Right lobe of liver (tissue), 6 donors: ENCODE measurements around the gene FGFR2. TPM values are rescaled to one million over a fixed set of nuclear protein-coding genes. Genes with fewer than 3 reads are reported as not detected.
A peak's percentile ranks its signal among the peaks of the same experiment; 100 is the strongest.

Experiments used
- ATAC-seq, 4 donors: fragments of 200-7000 bp; cut with Tn5 transposase; one replicate each; pipeline ENCODE4 v1.9.1; 2020; ENCODE audit warnings: mild to moderate bottlenecking in 4 of 4, moderate library complexity in 4 of 4
- DNase-seq, 3 donors: peaks; one replicate each; pipeline ENCODE4 v3.0.0-alpha.2; 2020
- H3K27ac ChIP-seq, 3 donors: fragments of 200-600 bp; one replicate each; pipeline ENCODE4 v1.8.0; 2022
- H3K27me3 ChIP-seq, 2 donors: fragments of 200-600 bp; one replicate each; pipeline ENCODE4 v1.8.0; 2022
- H3K36me3 ChIP-seq, 4 donors: fragments of 200-600 bp; sonication (generic) in 1 of 4; one replicate each; pipeline versions ENCODE4 v1.5.1 to v1.8.0; 2017 to 2022; ENCODE audit warnings: control low read depth in 1 of 4
- H3K4me1 ChIP-seq, 4 donors: fragments of 200-600 bp; sonication (generic) in 1 of 4; one replicate each; pipeline versions ENCODE4 v1.5.1 to v1.8.0; 2017 to 2022; ENCODE audit warnings: control low read depth in 1 of 4
- H3K4me3 ChIP-seq, 3 donors: fragments of 200-600 bp; one replicate each; pipeline ENCODE4 v1.8.0; 2022
- H3K9me3 ChIP-seq, 4 donors: fragments of 200-600 bp; sonication (generic) in 1 of 4; one replicate each; pipeline versions ENCODE4 v1.5.1 to v1.8.0; 2017 to 2022; ENCODE audit warnings: control low read depth in 1 of 4
- CTCF ChIP-seq, 4 donors: fragments of 200-600 bp in 3 of 4; fragments of 450-650 bp in 1 of 4; IDR thresholded peaks; one replicate each; pipeline versions ENCODE4 v1.5.1 to v1.8.0; 2016 to 2022; ENCODE audit warnings: antibody characterized with exemption in 4 of 4, mild to moderate bottlenecking in 2 of 4
- POLR2A ChIP-seq: fragments of 450-650 bp; IDR thresholded peaks from one replicate; pipeline ENCODE4 v1.6.1; 2017; ENCODE audit warnings: antibody characterized with exemption, mild to moderate bottlenecking
- WGBS: methylation state at CpG from one replicate; pipeline ENCODE4 v1.1.6; 2018; ENCODE audit warnings: low coverage, low lambda C conversion rate; ENCODE audit not compliant: insufficient coverage; ENCODE audit errors: missing lambda C conversion rate; 5-methylcytosine and 5-hydroxymethylcytosine counted together
- intact Hi-C, 2 donors: fragments of 100-400 bp; cut with DNase I; formaldehyde crosslinking; loops; one replicate each; pipeline versions ENCODE4 v1.11.2 to v1.14.1; 2022
- total RNA-seq, 6 experiments: library from RNA; depleted of rRNA in 2 of 6; stranded (reverse); fragments of >200 nt in 2 of 6; fragmentation: NEBNext Ultra II Directional in 3 of 6; extraction: Animal tissue kit (Norgen Biotek cat#: 25700) in 3 of 6; gene quantifications; one replicate each; pipeline versions ENCODE4 v1.1.0 to v1.2.4, GENCODE V29; 2016 to 2023
- donor health status: DM: no; HTN: yes; CAD: no.
- donor health status: DM: no; HTN: no; CAD: no.
- donor health status: DM: no; HTN: no; CAD: no.
- donor health status: DM: no; HTN: yes; CAD: no.
- donor health status: DM: no; HTN: yes; CAD: no.

Gene FGFR2
- total RNA-seq, 6 experiments from 2014 or later, result 14.4 to 33.7 (median 23.0) TPM

- intact Hi-C loops, result no loop called here
- no peak for ATAC-seq
- WGBS, result 75% methylated on average over 5 of the region's 8 CpGs
Measured at GRCh38 chr10:121493521-121493920, 104.7 kb downstream of the FGFR2 start.

DNA sequence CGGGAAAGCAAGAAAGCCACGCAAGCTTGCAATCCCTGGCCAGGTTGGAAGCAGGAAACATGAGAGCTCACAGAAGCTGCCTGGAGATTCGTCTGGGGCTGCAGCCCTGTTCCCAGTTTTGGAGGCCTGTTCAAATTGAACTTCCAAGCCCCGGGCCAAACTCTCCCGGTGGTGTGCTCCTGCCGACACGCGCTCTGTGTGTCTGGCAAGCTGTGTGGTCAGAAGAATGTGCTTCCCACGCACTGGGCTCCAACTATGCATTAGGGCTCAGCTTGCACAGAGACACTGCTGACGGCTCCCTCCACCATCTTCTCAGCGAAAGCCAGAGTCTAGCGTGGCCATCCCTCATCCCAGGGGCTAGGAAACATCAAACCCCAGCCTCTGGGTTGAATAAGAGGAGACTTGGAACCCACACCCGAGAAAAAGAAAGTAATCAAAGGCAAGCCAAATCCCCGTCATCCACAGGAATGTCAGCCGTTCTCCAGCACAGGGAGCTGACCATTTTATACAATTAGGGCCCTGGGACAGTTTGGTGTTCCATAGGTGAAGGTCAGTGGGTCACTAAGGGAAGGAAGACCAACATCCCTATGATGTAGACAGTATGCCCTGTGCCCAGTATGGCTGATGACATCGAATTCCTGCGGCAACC lies 107.2 kb downstream of the FGFR2 start:
- Histone ChIP-seq H3K4me3 (no peak overlapping the region), H3K27me3 (no peaks in the 10 kb centered on the region), H3K36me3 (no peaks in the 10 kb centered on the region), H3K9me3 (no peaks in the 10 kb centered on the region), H3K27ac (no peak overlapping the region), H3K4me1 (no peaks in the 10 kb centered on the region)
- DNase-seq, result no peak
- TF ChIP-seq CTCF (IDR thresholded peaks at IDR 0.05) (no peak), POLR2A (no peak)
- 68% methylated on average over 9 of the region's 17 CpGs for WGBS
- ATAC-seq, result peak in 2 of 4 donors; percentile 22 to 24
- intact Hi-C loops, result no loop called here

More at GRCh38 chr10:121493521-121493920, 104.7 kb downstream of the FGFR2 start:
- H3K4me3 ChIP-seq, result no peak overlapping the region
- no peaks in the 10 kb centered on the region for H3K4me1 ChIP-seq
- DNase-seq, result no peak
- no peak overlapping the region for H3K27ac ChIP-seq
- H3K27me3 ChIP-seq, result no peaks in the 10 kb centered on the region
- no peaks in the 10 kb centered on the region for H3K36me3 ChIP-seq
- H3K9me3 ChIP-seq, result no peaks in the 10 kb centered on the region
- TF ChIP-seq CTCF (IDR thresholded peaks at IDR 0.05) (no peak), POLR2A (no peak)

GRCh38 chr10:121485436-121486139 lies 112.7 kb downstream of the FGFR2 start:
- intact Hi-C loops, result no loop called here
- ATAC-seq (no peak), DNase-seq (no peak)
- Histone ChIP-seq H3K9me3 (no peaks in the 10 kb centered on the region), H3K27ac (no peak overlapping the region), H3K27me3 (no peaks in the 10 kb centered on the region), H3K36me3 (peaks cover 0 to 2% (median 0%) of the 10 kb centered on the region in 4 donors), H3K4me1 (no peaks in the 10 kb centered on the region), H3K4me3 (no peak overlapping the region)
- no peak for TF ChIP-seq CTCF (IDR thresholded peaks at IDR 0.05)
- no peak for TF ChIP-seq POLR2A
- WGBS, result 81% methylated on average over 5 of the region's 12 CpGs

- H3K4me1 ChIP-seq, result no peaks in the 10 kb centered on the region
- no peak for DNase-seq
Measured at GRCh38 chr10:121484816-121485215, 113.4 kb downstream of the FGFR2 start.

More at GRCh38 chr10:121484816-121485215, 113.4 kb downstream of the FGFR2 start:
- Histone ChIP-seq H3K27ac (no peak overlapping the region), H3K4me3 (no peak overlapping the region), H3K9me3 (no peaks in the 10 kb centered on the region), H3K27me3 (no peaks in the 10 kb centered on the region), H3K36me3 (peaks cover 0 to 2% (median 0%) of the 10 kb centered on the region in 4 donors)
- no peak for TF ChIP-seq CTCF (IDR thresholded peaks at IDR 0.05)
- no peak for TF ChIP-seq POLR2A
- ATAC-seq, result no peak
- 76% methylated on average over 5 of the region's 13 CpGs for WGBS
- intact Hi-C loops, result no loop called here
